WTC11 (cell line): ENCODE measurements around the gene TIMM13. TPM values are rescaled to one million over a fixed set of nuclear protein-coding genes. Genes with fewer than 3 reads are reported as not detected.

Experiments
- ATAC-seq: fragments of 200-7000 bp; cut with Tn5 transposase; 2 replicates; pipeline ENCODE4 v1.10.0; 2021; ENCODE audit warnings: mild to moderate bottlenecking, moderate library complexity
- CTCF ChIA-PET: fragments of 300-600 bp; sonication (Branson Sonifier 250); formaldehyde crosslinking; loops from one replicate; lab custom pipeline; 2021; ENCODE audit warnings: antibody characterized with exemption; lab: Charles Lee
- POLR2A ChIA-PET: fragments of 350-600 bp; sonication (Branson Sonifier 250); formaldehyde crosslinking; loops from one replicate; lab custom pipeline; 2021; ENCODE audit warnings: antibody characterized with exemption; lab: Charles Lee
- DNase-seq: peaks from one replicate; pipeline ENCODE4 v3.0.0; 2021; ENCODE audit warnings: low spot score
- H3K27ac Mint-ChIP-seq: 2 replicates; pipeline ENCODE4 v1.8.0; 2021; ENCODE audit warnings: mixed read lengths
- H3K27me3 Mint-ChIP-seq: 2 replicates; pipeline ENCODE4 v1.8.0; 2021; ENCODE audit warnings: low read depth, mild to moderate bottlenecking, moderate library complexity, mixed read lengths
- H3K36me3 Mint-ChIP-seq: 2 replicates; pipeline ENCODE4 v1.8.0; 2021; ENCODE audit warnings: mixed read lengths
- H3K4me1 Mint-ChIP-seq: 2 replicates; pipeline ENCODE4 v1.8.0; 2022; ENCODE audit warnings: mixed read lengths
- H3K4me3 Mint-ChIP-seq: 2 replicates; pipeline ENCODE4 v1.8.0; 2021; ENCODE audit warnings: mild to moderate bottlenecking, moderate library complexity, mixed read lengths
- H3K9me3 Mint-ChIP-seq: 2 replicates; pipeline ENCODE4 v1.8.0; 2021; ENCODE audit warnings: mixed read lengths
- ELF4 ChIP-seq: sonication (generic); formaldehyde crosslinking; IDR thresholded peaks from 2 replicates; pipeline ENCODE4 v1.8.1; 2022; ENCODE audit warnings: low read depth, mild to moderate bottlenecking, moderate library complexity, missing genetic modification reagents
- FOXJ3 ChIP-seq: sonication (generic); formaldehyde crosslinking; IDR thresholded peaks from 2 replicates; pipeline ENCODE4 v1.9.0; 2021; ENCODE audit warnings: missing genetic modification reagents, mild to moderate bottlenecking, borderline replicate concordance
- FOXK1 ChIP-seq: sonication (generic); formaldehyde crosslinking; IDR thresholded peaks from 2 replicates; pipeline ENCODE4 v1.8.0; 2022; ENCODE audit warnings: mild to moderate bottlenecking, moderate library complexity, missing genetic modification reagents
- GRHL2 ChIP-seq: fragments of 250-450 bp; sonication (Bioruptor Pico); IDR thresholded peaks from 2 replicates; pipeline ENCODE4 v1.8.0; 2022; ENCODE audit warnings: mild to moderate bottlenecking, moderate library complexity; ENCODE audit not compliant: insufficient replicate concordance, severe bottlenecking
- GTF2I ChIP-seq: fragments of 250-450 bp; sonication (Bioruptor Pico); conservative IDR thresholded peaks from 2 replicates; pipeline ENCODE4 v1.4.0; 2021; ENCODE audit warnings: mild to moderate bottlenecking
- HMGA2 ChIP-seq: fragments of 250-450 bp; sonication (Bioruptor Pico); IDR thresholded peaks from 2 replicates; pipeline ENCODE4 v1.4.0; 2021; ENCODE audit warnings: mild to moderate bottlenecking, moderate library complexity
- MYBL2 ChIP-seq: sonication (generic); formaldehyde crosslinking; IDR thresholded peaks from 2 replicates; pipeline ENCODE4 v1.8.1; 2023; ENCODE audit warnings: mild to moderate bottlenecking, moderate library complexity, missing genetic modification reagents
- NFYB ChIP-seq: sonication (generic); formaldehyde crosslinking; conservative IDR thresholded peaks from 2 replicates; pipeline ENCODE4 v1.8.0; 2022; ENCODE audit warnings: low read depth, missing genetic modification reagents
- NR3C1 ChIP-seq: sonication (generic); formaldehyde crosslinking; conservative IDR thresholded peaks from 2 replicates; pipeline ENCODE4 v1.8.1; 2023; ENCODE audit warnings: low read depth, mild to moderate bottlenecking, missing genetic modification reagents
- PRRX2 ChIP-seq: fragments of 250-450 bp; sonication (Bioruptor Pico); IDR thresholded peaks from 2 replicates; pipeline ENCODE4 v1.8.0; 2021; ENCODE audit warnings: mild to moderate bottlenecking
- SOX15 ChIP-seq: fragments of 250-450 bp; sonication (Bioruptor Pico); IDR thresholded peaks from 2 replicates; pipeline ENCODE4 v1.9.0; 2021; ENCODE audit warnings: mild to moderate bottlenecking
- SP1 ChIP-seq: sonication (generic); formaldehyde crosslinking; conservative IDR thresholded peaks from 2 replicates; pipeline ENCODE4 v1.8.1; 2022; ENCODE audit warnings: missing genetic modification reagents
- TP53 ChIP-seq: sonication (generic); formaldehyde crosslinking; IDR thresholded peaks from 2 replicates; pipeline ENCODE4 v1.8.1; 2023; ENCODE audit warnings: mild to moderate bottlenecking, missing genetic modification reagents
- ZBTB21 ChIP-seq: sonication (generic); formaldehyde crosslinking; IDR thresholded peaks from 2 replicates; pipeline ENCODE4 v1.8.1; 2023; ENCODE audit warnings: mild to moderate bottlenecking, missing genetic modification reagents, borderline replicate concordance
- ZNF138 ChIP-seq: sonication (generic); formaldehyde crosslinking; conservative IDR thresholded peaks from 2 replicates; pipeline ENCODE4 v1.8.1; 2022; ENCODE audit warnings: mild to moderate bottlenecking, moderate library complexity, missing genetic modification reagents
- ZNF219 ChIP-seq: sonication (generic); formaldehyde crosslinking; IDR thresholded peaks from 2 replicates; pipeline ENCODE4 v1.8.0; 2023; ENCODE audit warnings: missing genetic modification reagents, mild to moderate bottlenecking, borderline replicate concordance
- ZNF232 ChIP-seq: sonication (generic); formaldehyde crosslinking; IDR thresholded peaks from 2 replicates; pipeline ENCODE4 v1.8.0; 2022; ENCODE audit warnings: mild to moderate bottlenecking, missing genetic modification reagents
- ZNF263 ChIP-seq: sonication (generic); formaldehyde crosslinking; IDR thresholded peaks from 2 replicates; pipeline ENCODE4 v1.8.1; 2022; ENCODE audit warnings: low read depth, mild to moderate bottlenecking, moderate library complexity, missing genetic modification reagents
- ZNF423 ChIP-seq: fragments of 250-450 bp; sonication (Bioruptor Pico); IDR thresholded peaks from 2 replicates; pipeline ENCODE4 v2.1.2; 2022; ENCODE audit warnings: mild to moderate bottlenecking, moderate library complexity
- total RNA-seq: library from RNA; stranded (reverse); gene quantifications from 3 replicates; pipeline ENCODE4 v1.2.3, GENCODE V29; 2021
- TF ChIP-seq, protein P1 (sequence below): sonication (generic); formaldehyde crosslinking; IDR thresholded peaks from 2 replicates; pipeline ENCODE4 v1.8.1; 2022; ENCODE audit warnings: mild to moderate bottlenecking, missing genetic modification reagents, moderate library complexity, borderline replicate concordance
- TF ChIP-seq, protein P2 (sequence below): sonication (generic); formaldehyde crosslinking; IDR thresholded peaks from 2 replicates; pipeline ENCODE4 v1.8.1; 2022; ENCODE audit warnings: mild to moderate bottlenecking, moderate library complexity, missing genetic modification reagents
- TF ChIP-seq, protein P3 (sequence below): sonication (generic); formaldehyde crosslinking; conservative IDR thresholded peaks from 2 replicates; pipeline ENCODE4 v1.8.1; 2023; ENCODE audit warnings: mild to moderate bottlenecking, low read depth, missing genetic modification reagents, moderate library complexity
- TF ChIP-seq, protein P4 (sequence below): sonication (generic); formaldehyde crosslinking; IDR thresholded peaks from 2 replicates; pipeline ENCODE4 v1.8.0; 2022; ENCODE audit warnings: missing genetic modification reagents
- TF ChIP-seq, protein P5 (sequence below): sonication (generic); formaldehyde crosslinking; IDR thresholded peaks from 2 replicates; pipeline ENCODE4 v1.8.1; 2022; ENCODE audit warnings: missing genetic modification reagents, borderline replicate concordance
- TF ChIP-seq, protein P6 (sequence below): sonication (generic); formaldehyde crosslinking; IDR thresholded peaks from 2 replicates; pipeline ENCODE4 v1.8.0; 2023; ENCODE audit warnings: mild to moderate bottlenecking, missing genetic modification reagents

Gene TIMM13
- total RNA-seq, 1 experiment from 2014 or later, result 342 TPM

DNA sequence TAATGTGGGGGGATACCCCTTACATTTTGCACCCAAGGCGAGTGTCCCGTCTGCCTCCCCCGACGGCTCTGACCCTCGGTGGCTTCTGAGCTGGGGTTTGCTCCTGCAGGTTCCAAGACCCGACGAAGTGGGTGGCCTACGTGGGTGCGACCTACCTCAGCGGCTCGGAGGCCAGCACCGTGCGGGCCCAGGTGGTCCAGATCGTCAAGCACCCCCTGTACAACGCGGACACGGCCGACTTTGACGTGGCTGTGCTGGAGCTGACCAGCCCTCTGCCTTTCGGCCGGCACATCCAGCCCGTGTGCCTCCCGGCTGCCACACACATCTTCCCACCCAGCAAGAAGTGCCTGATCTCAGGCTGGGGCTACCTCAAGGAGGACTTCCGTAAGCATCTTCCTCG lies 19.1 kb downstream of the TIMM13 start:
- CTCF ChIA-PET, result interaction anchor here (1.0 kb wide), 1 partner anchor 14 kb away, joined by 3 read pairs; no protein-coding TSS in a partner anchor
- H3K27me3 Mint-ChIP-seq, result peaks cover 38% of the 10 kb centered on the region

DNA sequence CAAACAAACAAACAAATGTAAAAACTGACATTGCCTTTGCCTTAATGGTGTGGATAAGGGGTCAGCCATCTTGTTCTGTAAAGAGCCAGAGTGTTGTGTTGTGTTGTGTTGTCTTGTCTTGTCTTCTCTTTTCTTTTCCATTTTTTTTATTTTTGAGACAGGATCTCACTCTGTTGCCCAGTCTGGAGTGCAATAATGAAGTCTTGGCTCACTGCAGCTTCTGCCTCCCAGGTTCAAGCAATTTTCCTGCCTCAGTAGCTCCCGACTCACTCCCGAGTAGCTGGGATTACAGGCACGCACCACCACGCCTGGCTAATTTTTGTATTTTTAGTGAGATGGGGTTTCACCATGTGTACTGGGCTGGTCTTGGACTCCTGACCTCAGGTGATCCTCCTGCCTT lies 27.8 kb downstream of the TIMM13 start:
- peaks cover 9% of the 10 kb centered on the region for H3K27me3 Mint-ChIP-seq
- H3K36me3 Mint-ChIP-seq, result no peaks in the 10 kb centered on the region
- no peak overlapping the region for H3K4me3 Mint-ChIP-seq
- ChIA-PET CTCF (interaction anchor here (0.5 to 1.3 kb wide), 3 partner anchors 15 to 244 kb away, joined by 3 to 5 read pairs (median 4); no protein-coding TSS in a partner anchor), POLR2A (no interaction called here)
- no peak for ATAC-seq
- peaks cover 8% of the 10 kb centered on the region for H3K9me3 Mint-ChIP-seq
- DNase-seq, result no peak
- no peaks in the 10 kb centered on the region for H3K4me1 Mint-ChIP-seq
- no peak overlapping the region for H3K27ac Mint-ChIP-seq
- TF ChIP-seq, protein P1, sequence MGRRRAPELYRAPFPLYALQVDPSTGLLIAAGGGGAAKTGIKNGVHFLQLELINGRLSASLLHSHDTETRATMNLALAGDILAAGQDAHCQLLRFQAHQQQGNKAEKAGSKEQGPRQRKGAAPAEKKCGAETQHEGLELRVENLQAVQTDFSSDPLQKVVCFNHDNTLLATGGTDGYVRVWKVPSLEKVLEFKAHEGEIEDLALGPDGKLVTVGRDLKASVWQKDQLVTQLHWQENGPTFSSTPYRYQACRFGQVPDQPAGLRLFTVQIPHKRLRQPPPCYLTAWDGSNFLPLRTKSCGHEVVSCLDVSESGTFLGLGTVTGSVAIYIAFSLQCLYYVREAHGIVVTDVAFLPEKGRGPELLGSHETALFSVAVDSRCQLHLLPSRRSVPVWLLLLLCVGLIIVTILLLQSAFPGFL (CRISPR knock-in tag), result no peak
- TF ChIP-seq FOXJ3 (CRISPR knock-in tag) (no peak), ZNF138 (no peak), ZNF423 (CRISPR knock-in tag) (no peak), ZNF263 (CRISPR knock-in tag) (no peak), SP1 (CRISPR knock-in tag) (no peak), ZNF219 (CRISPR knock-in tag) (no peak), FOXK1 (CRISPR knock-in tag) (no peak), ELF4 (CRISPR knock-in tag) (no peak), ZNF232 (CRISPR knock-in tag) (no peak), NR3C1 (CRISPR knock-in tag) (no peak)
- TF ChIP-seq, protein P2, sequence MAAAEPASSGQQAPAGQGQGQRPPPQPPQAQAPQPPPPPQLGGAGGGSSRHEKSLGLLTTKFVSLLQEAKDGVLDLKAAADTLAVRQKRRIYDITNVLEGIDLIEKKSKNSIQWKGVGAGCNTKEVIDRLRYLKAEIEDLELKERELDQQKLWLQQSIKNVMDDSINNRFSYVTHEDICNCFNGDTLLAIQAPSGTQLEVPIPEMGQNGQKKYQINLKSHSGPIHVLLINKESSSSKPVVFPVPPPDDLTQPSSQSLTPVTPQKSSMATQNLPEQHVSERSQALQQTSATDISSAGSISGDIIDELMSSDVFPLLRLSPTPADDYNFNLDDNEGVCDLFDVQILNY (CRISPR knock-in tag), result no peak
- TF ChIP-seq, protein P3, sequence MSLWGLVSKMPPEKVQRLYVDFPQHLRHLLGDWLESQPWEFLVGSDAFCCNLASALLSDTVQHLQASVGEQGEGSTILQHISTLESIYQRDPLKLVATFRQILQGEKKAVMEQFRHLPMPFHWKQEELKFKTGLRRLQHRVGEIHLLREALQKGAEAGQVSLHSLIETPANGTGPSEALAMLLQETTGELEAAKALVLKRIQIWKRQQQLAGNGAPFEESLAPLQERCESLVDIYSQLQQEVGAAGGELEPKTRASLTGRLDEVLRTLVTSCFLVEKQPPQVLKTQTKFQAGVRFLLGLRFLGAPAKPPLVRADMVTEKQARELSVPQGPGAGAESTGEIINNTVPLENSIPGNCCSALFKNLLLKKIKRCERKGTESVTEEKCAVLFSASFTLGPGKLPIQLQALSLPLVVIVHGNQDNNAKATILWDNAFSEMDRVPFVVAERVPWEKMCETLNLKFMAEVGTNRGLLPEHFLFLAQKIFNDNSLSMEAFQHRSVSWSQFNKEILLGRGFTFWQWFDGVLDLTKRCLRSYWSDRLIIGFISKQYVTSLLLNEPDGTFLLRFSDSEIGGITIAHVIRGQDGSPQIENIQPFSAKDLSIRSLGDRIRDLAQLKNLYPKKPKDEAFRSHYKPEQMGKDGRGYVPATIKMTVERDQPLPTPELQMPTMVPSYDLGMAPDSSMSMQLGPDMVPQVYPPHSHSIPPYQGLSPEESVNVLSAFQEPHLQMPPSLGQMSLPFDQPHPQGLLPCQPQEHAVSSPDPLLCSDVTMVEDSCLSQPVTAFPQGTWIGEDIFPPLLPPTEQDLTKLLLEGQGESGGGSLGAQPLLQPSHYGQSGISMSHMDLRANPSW (CRISPR knock-in tag), result no peak
- TF ChIP-seq, protein P4, sequence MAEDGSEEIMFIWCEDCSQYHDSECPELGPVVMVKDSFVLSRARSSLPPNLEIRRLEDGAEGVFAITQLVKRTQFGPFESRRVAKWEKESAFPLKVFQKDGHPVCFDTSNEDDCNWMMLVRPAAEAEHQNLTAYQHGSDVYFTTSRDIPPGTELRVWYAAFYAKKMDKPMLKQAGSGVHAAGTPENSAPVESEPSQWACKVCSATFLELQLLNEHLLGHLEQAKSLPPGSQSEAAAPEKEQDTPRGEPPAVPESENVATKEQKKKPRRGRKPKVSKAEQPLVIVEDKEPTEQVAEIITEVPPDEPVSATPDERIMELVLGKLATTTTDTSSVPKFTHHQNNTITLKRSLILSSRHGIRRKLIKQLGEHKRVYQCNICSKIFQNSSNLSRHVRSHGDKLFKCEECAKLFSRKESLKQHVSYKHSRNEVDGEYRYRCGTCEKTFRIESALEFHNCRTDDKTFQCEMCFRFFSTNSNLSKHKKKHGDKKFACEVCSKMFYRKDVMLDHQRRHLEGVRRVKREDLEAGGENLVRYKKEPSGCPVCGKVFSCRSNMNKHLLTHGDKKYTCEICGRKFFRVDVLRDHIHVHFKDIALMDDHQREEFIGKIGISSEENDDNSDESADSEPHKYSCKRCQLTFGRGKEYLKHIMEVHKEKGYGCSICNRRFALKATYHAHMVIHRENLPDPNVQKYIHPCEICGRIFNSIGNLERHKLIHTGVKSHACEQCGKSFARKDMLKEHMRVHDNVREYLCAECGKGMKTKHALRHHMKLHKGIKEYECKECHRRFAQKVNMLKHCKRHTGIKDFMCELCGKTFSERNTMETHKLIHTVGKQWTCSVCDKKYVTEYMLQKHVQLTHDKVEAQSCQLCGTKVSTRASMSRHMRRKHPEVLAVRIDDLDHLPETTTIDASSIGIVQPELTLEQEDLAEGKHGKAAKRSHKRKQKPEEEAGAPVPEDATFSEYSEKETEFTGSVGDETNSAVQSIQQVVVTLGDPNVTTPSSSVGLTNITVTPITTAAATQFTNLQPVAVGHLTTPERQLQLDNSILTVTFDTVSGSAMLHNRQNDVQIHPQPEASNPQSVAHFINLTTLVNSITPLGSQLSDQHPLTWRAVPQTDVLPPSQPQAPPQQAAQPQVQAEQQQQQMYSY (CRISPR knock-in tag), result no peak

More for the DNA sequence above, 19.1 kb downstream of the TIMM13 start:
- POLR2A ChIA-PET, result no interaction called here
- Mint-ChIP-seq H3K36me3 (no peaks in the 10 kb centered on the region), H3K4me3 (no peak overlapping the region), H3K27ac (no peak overlapping the region), H3K4me1 (no peaks in the 10 kb centered on the region), H3K9me3 (peaks cover 19% of the 10 kb centered on the region)
- ATAC-seq (no peak), DNase-seq (no peak)
- TF ChIP-seq NFYB (CRISPR knock-in tag) (no peak), HMGA2 (CRISPR knock-in tag) (no peak), TP53 (CRISPR knock-in tag) (no peak), NR3C1 (CRISPR knock-in tag) (no peak), GTF2I (CRISPR knock-in tag) (no peak), FOXK1 (CRISPR knock-in tag) (no peak), SOX15 (CRISPR knock-in tag) (no peak), PRRX2 (CRISPR knock-in tag) (no peak), ZBTB21 (CRISPR knock-in tag) (no peak), MYBL2 (no peak), GRHL2 (CRISPR knock-in tag) (no peak)
- TF ChIP-seq, protein P5, sequence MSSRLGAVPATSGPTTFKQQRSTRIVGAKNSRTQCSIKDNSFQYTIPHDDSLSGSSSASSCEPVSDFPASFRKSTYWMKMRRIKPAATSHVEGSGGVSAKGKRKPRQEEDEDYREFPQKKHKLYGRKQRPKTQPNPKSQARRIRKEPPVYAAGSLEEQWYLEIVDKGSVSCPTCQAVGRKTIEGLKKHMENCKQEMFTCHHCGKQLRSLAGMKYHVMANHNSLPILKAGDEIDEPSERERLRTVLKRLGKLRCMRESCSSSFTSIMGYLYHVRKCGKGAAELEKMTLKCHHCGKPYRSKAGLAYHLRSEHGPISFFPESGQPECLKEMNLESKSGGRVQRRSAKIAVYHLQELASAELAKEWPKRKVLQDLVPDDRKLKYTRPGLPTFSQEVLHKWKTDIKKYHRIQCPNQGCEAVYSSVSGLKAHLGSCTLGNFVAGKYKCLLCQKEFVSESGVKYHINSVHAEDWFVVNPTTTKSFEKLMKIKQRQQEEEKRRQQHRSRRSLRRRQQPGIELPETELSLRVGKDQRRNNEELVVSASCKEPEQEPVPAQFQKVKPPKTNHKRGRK (CRISPR knock-in tag), result no peak
- TF ChIP-seq, protein P6, sequence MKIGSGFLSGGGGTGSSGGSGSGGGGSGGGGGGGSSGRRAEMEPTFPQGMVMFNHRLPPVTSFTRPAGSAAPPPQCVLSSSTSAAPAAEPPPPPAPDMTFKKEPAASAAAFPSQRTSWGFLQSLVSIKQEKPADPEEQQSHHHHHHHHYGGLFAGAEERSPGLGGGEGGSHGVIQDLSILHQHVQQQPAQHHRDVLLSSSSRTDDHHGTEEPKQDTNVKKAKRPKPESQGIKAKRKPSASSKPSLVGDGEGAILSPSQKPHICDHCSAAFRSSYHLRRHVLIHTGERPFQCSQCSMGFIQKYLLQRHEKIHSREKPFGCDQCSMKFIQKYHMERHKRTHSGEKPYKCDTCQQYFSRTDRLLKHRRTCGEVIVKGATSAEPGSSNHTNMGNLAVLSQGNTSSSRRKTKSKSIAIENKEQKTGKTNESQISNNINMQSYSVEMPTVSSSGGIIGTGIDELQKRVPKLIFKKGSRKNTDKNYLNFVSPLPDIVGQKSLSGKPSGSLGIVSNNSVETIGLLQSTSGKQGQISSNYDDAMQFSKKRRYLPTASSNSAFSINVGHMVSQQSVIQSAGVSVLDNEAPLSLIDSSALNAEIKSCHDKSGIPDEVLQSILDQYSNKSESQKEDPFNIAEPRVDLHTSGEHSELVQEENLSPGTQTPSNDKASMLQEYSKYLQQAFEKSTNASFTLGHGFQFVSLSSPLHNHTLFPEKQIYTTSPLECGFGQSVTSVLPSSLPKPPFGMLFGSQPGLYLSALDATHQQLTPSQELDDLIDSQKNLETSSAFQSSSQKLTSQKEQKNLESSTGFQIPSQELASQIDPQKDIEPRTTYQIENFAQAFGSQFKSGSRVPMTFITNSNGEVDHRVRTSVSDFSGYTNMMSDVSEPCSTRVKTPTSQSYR, result no peak
